NT2/D1 (cell line): ENCODE measurements around the gene RSAD2.
"Not testable (repeated sequence)": the region's sequence is repeated elsewhere in the genome, so short reads cannot be mapped to it uniquely, and the experiment has no call there.

Source experiments
- DNase-seq: peaks from one replicate; pipeline ENCODE4 v3.0.0-alpha.2; 2011; ENCODE audit warnings: low read depth, low spot score
- H3K27me3 ChIP-seq: 2 replicates; pipeline ENCODE4 v1.6.0; 2011; ENCODE audit warnings: mild to moderate bottlenecking; ENCODE audit not compliant: insufficient read length, insufficient read depth
- H3K36me3 ChIP-seq: 2 replicates; pipeline ENCODE4 v1.6.1; 2011; ENCODE audit warnings: mild to moderate bottlenecking, low read length, mixed read lengths; ENCODE audit not compliant: insufficient read depth, insufficient read length
- H3K4me1 ChIP-seq: 2 replicates; pipeline ENCODE4 v1.5.1; 2011; ENCODE audit not compliant: insufficient read depth, insufficient read length
- H3K4me3 ChIP-seq: 2 replicates; pipeline ENCODE4 v1.5.1; 2011; ENCODE audit warnings: low read depth; ENCODE audit not compliant: insufficient read length
- H3K9ac ChIP-seq: 2 replicates; pipeline ENCODE4 v1.6.0; 2011; ENCODE audit warnings: low read depth; ENCODE audit not compliant: insufficient read length
- H3K9me3 ChIP-seq: 2 replicates; pipeline ENCODE4 v1.5.1; 2011; ENCODE audit warnings: mild to moderate bottlenecking, low read length; ENCODE audit not compliant: insufficient read depth
- SUZ12 ChIP-seq: IDR thresholded peaks from 2 replicates; pipeline ENCODE4 v1.6.1; 2011; ENCODE audit not compliant: insufficient read length, insufficient read depth; ENCODE audit errors: extremely low read depth
- YY1 ChIP-seq: IDR thresholded peaks from 2 replicates; pipeline ENCODE4 v1.6.1; 2011; ENCODE audit not compliant: insufficient read length, insufficient read depth
- ZNF274 ChIP-seq: IDR thresholded peaks from 2 replicates; pipeline ENCODE4 v1.6.1; 2011; ENCODE audit warnings: mild to moderate bottlenecking, low read depth, low read length

Gene RSAD2

GRCh38 chr2:6854416-6854815, 23.2 kb upstream of the RSAD2 start:
- Histone ChIP-seq H3K36me3 (no peaks in the 10 kb centered on the region), H3K9me3 (peaks cover 8% of the 10 kb centered on the region; the same call in 1 of the 2 replicates), H3K27me3 (no peaks in the 10 kb centered on the region), H3K9ac (no peak overlapping the region), H3K4me3 (no peak overlapping the region), H3K4me1 (no peaks in the 10 kb centered on the region)
- TF ChIP-seq ZNF274 (no peak), YY1 (no peak), SUZ12 (no peak)
- DNase-seq, result no peak

- no peak overlapping the region for H3K9ac ChIP-seq
- DNase-seq, result no peak
Observed at GRCh38 chr2:6855860-6856547, 21.6 kb upstream of the RSAD2 start.

GRCh38 chr2:6856548-6856920, 21.0 kb upstream of the RSAD2 start:
- Histone ChIP-seq H3K9ac (no peak overlapping the region), H3K4me1 (no peaks in the 10 kb centered on the region), H3K4me3 (no peak overlapping the region), H3K9me3 (peaks cover 29% of the 10 kb centered on the region; the same call in 1 of the 2 replicates), H3K36me3 (no peaks in the 10 kb centered on the region), H3K27me3 (no peaks in the 10 kb centered on the region)
- TF ChIP-seq ZNF274 (no peak), YY1 (no peak), SUZ12 (no peak)
- DNase-seq, result no peak

More at GRCh38 chr2:6855860-6856547, 21.6 kb upstream of the RSAD2 start:
- Histone ChIP-seq H3K27me3 (no peaks in the 10 kb centered on the region), H3K36me3 (no peaks in the 10 kb centered on the region), H3K4me3 (no peak overlapping the region), H3K4me1 (no peaks in the 10 kb centered on the region), H3K9me3 (peaks cover 24% of the 10 kb centered on the region; the same call in 1 of the 2 replicates)
- no peak for TF ChIP-seq ZNF274
- TF ChIP-seq YY1, result no peak
- TF ChIP-seq SUZ12, result no peak

DNA sequence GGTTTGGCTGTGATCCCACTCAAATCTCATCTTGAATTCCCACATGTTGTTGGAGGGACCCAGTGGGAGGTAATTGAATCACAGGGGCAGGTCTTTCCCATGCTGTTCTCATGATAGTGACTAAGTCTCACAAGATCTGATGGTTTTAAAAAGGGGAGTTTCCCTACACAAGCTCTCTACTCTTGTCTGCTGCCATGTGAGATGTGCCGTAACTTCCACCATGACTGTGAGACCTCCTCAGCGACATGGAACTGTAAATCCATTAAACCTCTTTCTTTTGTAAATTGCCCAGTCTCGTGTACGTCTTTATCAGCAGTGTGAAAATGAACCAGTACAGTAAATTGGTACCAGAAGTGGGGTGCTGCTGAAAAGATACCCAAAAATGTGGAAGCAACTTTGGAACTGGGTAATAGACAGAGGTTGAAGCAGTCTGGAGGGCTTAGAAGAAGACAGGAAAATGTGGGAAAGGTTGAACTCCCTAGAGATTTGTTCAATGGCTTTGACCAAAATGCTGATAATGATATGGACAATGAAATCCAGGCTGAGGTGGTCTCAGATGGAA, 19.0 kb upstream of the RSAD2 start:
- H3K36me3 ChIP-seq, H3K4me3 ChIP-seq, H3K27me3 ChIP-seq, DNase-seq, H3K9ac ChIP-seq, H3K4me1 ChIP-seq: not testable (repeated sequence)
- H3K9me3 ChIP-seq, result peaks cover 33% of the 10 kb centered on the region; the same call in 1 of the 2 replicates

GRCh38 chr2:6860296-6860695, 17.3 kb upstream of the RSAD2 start:
- no peaks in the 10 kb centered on the region for H3K36me3 ChIP-seq
- TF ChIP-seq ZNF274 (no peak), SUZ12 (no peak), YY1 (no peak)
- DNase-seq, result no peak
- H3K4me3 ChIP-seq, result no peak overlapping the region
- peaks cover 33% of the 10 kb centered on the region; the same call in 1 of the 2 replicates for H3K9me3 ChIP-seq
- H3K4me1 ChIP-seq, result no peaks in the 10 kb centered on the region
- peaks cover 22% of the 10 kb centered on the region for H3K27me3 ChIP-seq
- no peak overlapping the region for H3K9ac ChIP-seq

DNA sequence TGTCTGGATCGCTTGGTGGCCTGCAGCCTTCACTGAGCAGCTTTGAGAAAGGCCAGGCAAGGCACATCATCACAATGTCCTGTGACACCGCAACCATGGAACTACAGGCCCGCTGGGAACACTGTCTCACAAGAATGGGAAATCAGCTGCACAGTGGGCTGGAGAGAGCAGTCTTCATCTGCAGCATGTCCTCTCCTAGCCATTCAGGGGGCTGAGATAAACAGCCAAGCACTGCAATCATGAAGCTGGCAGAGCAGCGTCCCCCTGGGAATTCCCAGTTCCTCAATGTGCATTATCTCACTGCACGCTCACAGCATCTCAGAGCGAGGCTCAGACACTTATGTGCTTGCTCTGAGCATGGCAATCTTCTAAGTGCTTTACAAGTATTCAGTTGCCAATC, 13.8 kb upstream of the RSAD2 start:
- H3K9ac ChIP-seq, result no peak overlapping the region
- DNase-seq, result no peak
- H3K4me1 ChIP-seq, result peaks cover 2% of the 10 kb centered on the region

GRCh38 chr2:6864231-6864754, 13.3 kb upstream of the RSAD2 start:
- H3K9ac ChIP-seq, result no peak overlapping the region
- peaks cover 29% of the 10 kb centered on the region for H3K27me3 ChIP-seq
- no peak for DNase-seq
- TF ChIP-seq YY1, result no peak
- no peak for TF ChIP-seq SUZ12
- TF ChIP-seq ZNF274, result no peak
- no peaks in the 10 kb centered on the region for H3K36me3 ChIP-seq
- peaks cover 2% of the 10 kb centered on the region for H3K4me1 ChIP-seq
- H3K9me3 ChIP-seq, result peaks cover 26% of the 10 kb centered on the region; the same call in 1 of the 2 replicates
- H3K4me3 ChIP-seq, result no peak overlapping the region

More for the DNA sequence above, 13.8 kb upstream of the RSAD2 start:
- H3K9me3 ChIP-seq, result peaks cover 29% of the 10 kb centered on the region; the same call in 1 of the 2 replicates
- TF ChIP-seq SUZ12, result no peak
- TF ChIP-seq YY1, result no peak
- TF ChIP-seq ZNF274, result no peak
- H3K36me3 ChIP-seq, result no peaks in the 10 kb centered on the region
- peaks cover 29% of the 10 kb centered on the region for H3K27me3 ChIP-seq
- no peak overlapping the region for H3K4me3 ChIP-seq
